ENCODE measurements around the gene FGA.
A peak's percentile ranks its signal among the peaks of the same experiment; 100 is the strongest.

The FGA gene

GRCh38 chr4:154579927-154580326 lies 10.6 kb downstream of the FGA start:
- no peak for DNase-seq (ENCODE audit: low read depth in 2 of 2)

- DNase-seq (ENCODE audit: low read depth in 2 of 2) = no peak
These were observed 11.6 kb downstream of the FGA start for GRCh38 chr4:154578919-154579318.

- DNase-seq (ENCODE audit: low read depth in 2 of 2) = no peak
These were observed 13.2 kb downstream of the FGA start for GRCh38 chr4:154577324-154577723.

GRCh38 chr4:154574311-154574710 lies 16.2 kb downstream of the FGA start:
- no peak for DNase-seq (ENCODE audit: low read depth in 2 of 2)

- no peak for DNase-seq (ENCODE audit: low read depth in 2 of 2)
These were observed 17.2 kb downstream of the FGA start for GRCh38 chr4:154573190-154573870.

GRCh38 chr4:154569584-154569983 lies 21.0 kb downstream of the FGA start:
- no peak for DNase-seq (ENCODE audit: low read depth in 2 of 2)

GRCh38 chr4:154569028-154569427 lies 21.5 kb downstream of the FGA start:
- DNase-seq (ENCODE audit: low read depth in 2 of 2) = no peak

- DNase-seq (ENCODE audit: low read depth in 2 of 2) = no peak
These were observed 23.8 kb downstream of the FGA start for GRCh38 chr4:154566639-154567204.

GRCh38 chr4:154565704-154566103 lies 24.8 kb downstream of the FGA start:
- no peak for DNase-seq (ENCODE audit: low read depth in 2 of 2)

GRCh38 chr4:154564311-154564710 lies 26.2 kb downstream of the FGA start:
- no peak for DNase-seq (ENCODE audit: low read depth in 2 of 2)

- no peak for DNase-seq (ENCODE audit: low read depth in 2 of 2)
These were observed 27.8 kb downstream of the FGA start, which contains the start of gene FGB for GRCh38 chr4:154562697-154563254. Gene FGB, plus strand, starts transcription at chr4:154563011. Its CDS starts 8 bp downstream, at chr4:154563019.

GRCh38 chr4:154560824-154561231 lies 29.7 kb downstream of the FGA start:
- no peak for DNase-seq (ENCODE audit: low read depth in 2 of 2)

GRCh38 chr4:154560419-154560801 lies 30.1 kb downstream of the FGA start:
- no peak for DNase-seq (ENCODE audit: low read depth in 2 of 2)

- no peak for DNase-seq (ENCODE audit: low read depth in 2 of 2)
These were observed 30.8 kb downstream of the FGA start for GRCh38 chr4:154559494-154560418.

GRCh38 chr4:154559141-154559493 lies 31.4 kb downstream of the FGA start:
- no peak for DNase-seq (ENCODE audit: low read depth in 2 of 2)

GRCh38 chr4:154551872-154552686 lies 38.5 kb downstream of the FGA start:
- peak; percentile 42 to 51 for DNase-seq (ENCODE audit: low read depth in 2 of 2)

GRCh38 chr4:154549894-154550790 lies 40.4 kb downstream of the FGA start, which contains the start of gene PLRG1:
Gene PLRG1, minus strand, starts transcription at chr4:154550400. Its CDS starts 92 bp downstream, at chr4:154550308.
- DNase-seq (ENCODE audit: low read depth in 2 of 2) = peak; percentile 90 to 93

GRCh38 chr4:154545689-154546088 lies 44.9 kb downstream of the FGA start:
- no peak for DNase-seq (ENCODE audit: low read depth in 2 of 2)

- DNase-seq (ENCODE audit: low read depth in 2 of 2) = no peak
These were observed 48.2 kb downstream of the FGA start for GRCh38 chr4:154542271-154542879.
